Activated naive CD4-positive, alpha-beta T cell (primary cell): ENCODE data around the gene POLD2.
A peak's percentile ranks its signal among the peaks of the same experiment; 100 is the strongest.

Source experiments
- DNase-seq, 4 experiments: peaks; one replicate each; lab custom pipeline; 2025; lab: John Stamatoyannopoulos, UW

The POLD2 gene

GRCh38 chr7:44101303-44101965 is 21.9 kb downstream of the POLD2 start:
- DNase-seq = no peak

DNA sequence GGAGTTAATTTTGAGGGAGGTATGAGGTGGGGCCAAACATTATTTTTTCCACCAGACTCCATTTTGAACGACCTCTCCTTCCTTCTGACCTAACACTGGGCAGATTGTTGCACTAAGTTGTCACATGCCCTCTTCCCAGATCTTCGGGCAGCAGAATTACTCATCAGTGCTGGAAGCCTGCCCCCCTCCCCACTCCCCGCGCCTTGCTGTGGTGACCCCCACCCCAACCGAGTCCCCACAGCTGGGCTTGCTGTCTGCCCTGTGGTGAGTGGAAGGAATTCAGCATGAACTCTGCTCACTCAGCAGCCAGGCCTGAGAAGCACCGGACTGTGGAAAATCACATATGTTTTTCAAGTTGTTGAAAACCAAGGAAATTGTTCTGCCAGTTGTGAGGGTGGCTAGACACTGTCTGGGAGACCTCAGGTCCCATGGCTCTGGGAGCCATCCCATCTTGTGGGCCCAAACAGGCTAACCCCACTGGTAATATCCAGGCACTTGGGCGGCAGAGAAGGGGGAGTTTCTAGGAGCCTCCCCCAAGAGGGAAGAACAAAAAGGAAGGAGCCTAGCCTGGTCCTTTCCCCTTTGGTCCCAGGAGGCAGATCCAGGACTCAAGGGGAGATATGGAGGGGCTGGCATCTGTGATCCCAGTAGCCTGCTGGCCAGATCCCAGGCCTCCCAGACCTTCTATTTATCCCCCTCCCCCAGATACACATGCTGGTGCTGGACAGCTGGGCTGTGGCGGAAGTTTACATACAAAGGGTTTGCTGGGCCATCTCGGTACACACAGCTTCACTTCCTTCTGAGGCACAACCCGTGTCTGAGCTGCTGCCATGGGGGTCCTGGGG is 22.7 kb downstream of the POLD2 start:
- no peak for DNase-seq

- DNase-seq = no peak
These were observed 23.7 kb downstream of the POLD2 start for GRCh38 chr7:44099669-44100068.

DNA sequence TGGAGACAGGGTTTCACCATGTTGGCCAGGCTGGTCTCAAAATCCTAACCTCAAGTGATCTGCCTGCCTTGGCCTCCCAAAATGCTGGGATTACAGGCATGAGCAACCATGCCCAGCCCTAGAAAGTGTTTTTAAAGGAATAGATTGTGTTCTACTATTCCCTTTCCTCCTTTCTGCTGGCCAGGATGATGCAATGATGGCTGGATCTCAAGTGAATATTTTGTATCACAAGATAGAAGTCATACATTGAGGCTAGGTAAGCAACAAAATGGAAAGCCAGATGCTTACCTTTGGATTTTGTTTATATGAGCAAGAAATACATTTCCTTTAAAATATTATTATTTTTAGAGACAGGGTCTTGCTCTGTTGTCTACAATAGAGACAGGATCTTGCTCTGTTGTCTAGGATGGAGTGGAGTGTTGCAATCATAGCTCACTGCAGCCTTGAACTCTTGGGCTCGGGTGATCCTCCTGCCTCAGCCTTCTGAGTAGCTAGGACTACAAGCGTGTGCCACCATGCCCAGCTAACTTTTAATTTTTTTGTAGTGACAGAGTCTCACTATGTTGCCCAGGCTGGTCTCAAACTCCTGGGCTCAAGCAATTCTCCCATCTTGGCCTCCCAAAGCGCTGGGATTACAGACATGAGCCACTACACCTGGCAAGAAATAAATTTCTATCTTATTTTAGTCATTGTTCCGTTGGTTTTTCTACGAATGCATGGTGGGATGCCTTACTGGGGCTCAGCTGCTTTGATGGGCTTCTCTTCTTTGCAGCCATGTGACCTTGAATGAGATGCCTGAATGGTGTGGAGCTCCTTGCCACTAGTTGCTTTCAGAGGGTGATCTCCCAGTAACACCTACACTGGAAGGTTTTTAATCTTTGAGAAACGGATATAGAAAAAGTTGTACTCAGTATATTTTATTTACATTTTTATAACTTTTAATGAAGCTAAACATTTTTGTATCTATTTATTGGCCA is 25.0 kb downstream of the POLD2 start:
- no peak for DNase-seq

GRCh38 chr7:44097064-44097932 is 26.1 kb downstream of the POLD2 start:
- DNase-seq = no peak

DNA sequence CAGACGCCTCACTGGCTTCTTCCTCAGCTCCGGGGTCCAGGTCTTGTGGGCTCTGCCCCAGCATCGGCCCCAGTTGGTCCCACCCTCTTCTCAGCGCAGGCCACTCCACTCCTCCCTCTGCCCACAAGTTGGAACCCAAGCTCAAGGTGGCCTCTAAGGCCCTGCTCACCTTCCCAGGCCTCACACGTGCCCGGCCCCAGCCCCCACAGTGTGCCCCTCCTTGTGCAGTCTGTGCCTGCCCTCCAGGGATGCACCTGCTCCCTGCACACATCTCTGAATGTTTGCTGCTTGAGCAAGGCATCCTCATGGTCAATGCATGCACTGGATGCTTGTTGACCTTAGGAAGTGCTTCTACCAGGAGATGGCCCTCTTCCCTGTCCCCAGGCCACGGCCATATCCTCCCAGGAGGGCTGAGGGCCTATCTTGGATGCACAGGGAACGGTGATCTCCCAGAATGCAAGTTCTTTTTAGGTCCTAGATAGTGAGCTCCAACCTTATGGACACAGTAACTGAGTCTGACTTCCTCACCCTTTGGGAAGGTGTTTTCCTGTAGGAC is 26.9 kb downstream of the POLD2 start:
- no peak for DNase-seq

GRCh38 chr7:44095781-44096180 is 27.6 kb downstream of the POLD2 start:
- DNase-seq = no peak

- DNase-seq = no peak
These were observed 28.3 kb downstream of the POLD2 start for GRCh38 chr7:44094883-44095592.

DNA sequence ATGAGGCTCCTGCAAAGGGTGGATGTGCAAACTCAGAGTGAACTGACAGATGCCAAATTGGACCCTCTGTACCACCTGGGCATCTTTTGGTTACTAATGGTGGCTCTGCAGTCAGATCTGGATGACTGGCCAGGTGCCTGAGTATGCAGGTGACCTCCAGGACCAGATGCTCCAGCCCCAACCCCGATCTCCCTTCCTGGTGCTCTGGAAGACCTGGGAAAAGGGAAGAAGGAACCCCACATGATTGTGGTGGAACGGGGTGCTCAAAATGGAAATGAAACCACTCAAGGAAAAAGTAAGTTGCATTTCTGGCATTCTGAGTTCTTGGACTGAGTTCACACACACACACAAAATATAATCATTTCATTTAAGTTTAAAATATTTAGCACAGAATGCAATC is 29.0 kb downstream of the POLD2 start:
- no peak for DNase-seq

DNA sequence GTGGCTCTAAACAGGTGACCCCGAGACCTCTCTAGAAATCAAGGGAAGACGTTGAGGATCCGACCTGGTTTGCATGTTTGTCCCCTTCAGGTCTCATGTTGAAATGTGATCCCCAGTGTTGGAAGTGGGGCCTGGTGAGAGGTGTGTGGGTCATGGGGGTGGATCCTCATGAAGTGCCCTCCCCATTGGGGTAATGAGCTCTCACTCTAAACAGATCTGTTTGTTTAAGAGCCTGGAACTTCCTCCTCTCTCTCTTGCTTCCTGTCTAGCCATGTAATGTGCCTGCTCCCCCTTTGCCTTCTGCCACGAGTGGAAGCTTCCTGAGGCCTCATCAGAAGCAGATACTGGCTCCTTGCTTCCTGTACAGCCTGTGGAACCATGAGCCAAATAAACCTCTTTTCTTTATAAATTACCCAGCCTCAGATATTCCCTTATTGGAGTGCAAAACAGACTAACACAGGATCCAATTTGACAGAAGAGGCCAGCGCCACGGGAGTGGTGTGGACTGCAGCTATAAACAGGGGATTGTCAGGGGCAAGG is 30.2 kb downstream of the POLD2 start:
- no peak for DNase-seq

DNA sequence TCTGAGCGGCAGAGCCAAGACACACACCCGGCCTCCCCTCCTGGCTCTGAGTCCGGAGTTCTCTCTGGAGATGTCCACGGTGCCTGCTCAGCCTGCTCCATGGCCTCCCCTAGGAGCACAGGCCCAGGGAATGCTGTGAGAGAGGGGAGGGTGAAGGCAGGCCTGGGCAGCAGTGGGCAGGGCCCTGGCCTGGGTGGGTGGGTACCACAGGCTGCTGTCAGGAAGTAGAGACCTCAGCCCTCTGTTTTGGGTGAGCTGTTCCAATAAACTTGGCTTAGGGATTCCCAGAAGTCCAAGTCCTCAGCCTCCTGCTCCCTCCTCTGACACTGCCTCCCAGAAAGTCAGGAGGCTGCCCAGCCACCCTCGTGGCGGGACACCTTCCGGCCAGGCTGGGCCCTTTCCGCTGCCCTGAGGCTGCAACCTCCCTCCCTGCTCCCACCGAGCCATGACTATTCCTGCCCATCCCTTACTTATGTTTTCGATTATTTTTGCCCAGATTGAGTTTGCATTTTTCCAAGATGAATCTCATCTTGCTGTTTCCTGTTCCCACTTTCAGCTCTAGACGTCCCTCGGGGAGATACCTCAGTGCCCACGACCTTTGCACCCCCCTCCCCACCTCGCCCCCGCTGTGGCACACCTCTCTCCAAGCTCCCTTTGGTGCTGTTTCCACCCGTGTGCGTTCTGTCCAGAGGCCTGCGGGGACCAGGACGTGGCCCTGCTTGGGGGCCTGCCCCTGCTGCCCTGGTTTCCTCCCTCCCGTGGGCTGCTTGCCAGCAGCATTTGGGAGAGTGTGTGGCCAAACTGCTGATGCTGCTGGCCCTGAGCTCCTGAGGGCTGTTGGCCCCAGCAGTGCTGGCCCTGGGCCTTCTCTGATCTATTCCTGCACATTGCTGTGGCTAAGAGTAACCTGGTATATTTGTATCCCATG is 35.2 kb downstream of the POLD2 start:
- DNase-seq = no peak

DNA sequence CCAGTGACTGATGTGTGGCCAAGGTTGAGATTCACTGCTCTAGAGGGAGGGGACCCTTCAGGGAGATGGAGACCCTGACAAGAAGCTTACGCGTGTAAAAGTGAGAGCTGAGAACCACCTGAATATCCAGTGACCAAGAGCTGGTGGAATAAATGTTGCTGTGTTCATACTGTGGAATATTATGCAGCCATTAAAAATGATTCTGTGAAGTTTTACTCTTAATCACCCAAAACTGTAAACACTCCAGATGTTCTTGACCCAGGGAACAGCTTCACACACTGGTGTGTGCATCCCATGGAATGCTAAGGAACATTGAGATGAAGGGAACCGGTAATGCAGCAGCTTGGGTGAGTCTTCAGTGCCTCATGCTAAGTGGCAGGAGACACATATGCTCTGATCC is 36.7 kb downstream of the POLD2 start:
- DNase-seq = no peak

GRCh38 chr7:44085546-44085945 is 37.8 kb downstream of the POLD2 start:
- DNase-seq = no peak

DNA sequence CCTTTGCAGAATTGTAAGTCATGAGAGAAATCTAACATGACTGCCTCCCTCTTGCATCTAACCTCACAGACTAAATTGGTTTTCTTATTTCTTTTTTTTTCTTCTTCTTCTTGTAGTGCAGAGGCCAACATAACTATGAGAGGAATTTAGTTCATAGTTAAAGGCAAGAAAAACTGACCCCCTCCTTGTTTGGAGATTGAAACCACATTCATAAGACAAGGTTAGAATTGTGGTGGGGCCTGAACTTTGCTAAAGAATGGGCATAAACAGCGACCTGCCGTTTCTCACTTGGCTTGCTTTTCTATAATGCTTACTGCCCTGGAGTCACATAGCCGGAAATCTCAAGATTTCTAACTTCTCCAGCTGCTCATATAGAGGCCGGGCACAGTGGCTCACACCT is 38.6 kb downstream of the POLD2 start:
- no peak for DNase-seq

DNA sequence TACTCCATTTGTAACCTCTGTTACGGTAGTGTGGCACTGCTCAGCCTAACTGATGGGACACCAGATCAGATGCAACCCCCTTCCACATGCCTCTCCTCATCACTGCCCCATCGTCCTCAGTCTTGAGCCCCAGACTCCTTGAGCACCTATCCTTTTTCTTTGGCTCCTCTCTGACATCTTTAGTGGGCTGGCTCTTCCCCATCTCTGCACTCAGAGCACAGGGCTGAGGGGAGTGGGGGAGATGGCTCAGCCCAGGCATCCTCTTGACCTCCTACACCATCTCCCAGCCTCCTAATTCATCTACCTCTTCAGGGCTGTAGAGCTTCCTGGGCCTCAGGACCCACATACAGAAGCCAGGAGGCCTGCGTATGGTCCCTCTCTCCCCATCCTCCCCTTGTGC is 39.6 kb downstream of the POLD2 start:
- no peak for DNase-seq

DNA sequence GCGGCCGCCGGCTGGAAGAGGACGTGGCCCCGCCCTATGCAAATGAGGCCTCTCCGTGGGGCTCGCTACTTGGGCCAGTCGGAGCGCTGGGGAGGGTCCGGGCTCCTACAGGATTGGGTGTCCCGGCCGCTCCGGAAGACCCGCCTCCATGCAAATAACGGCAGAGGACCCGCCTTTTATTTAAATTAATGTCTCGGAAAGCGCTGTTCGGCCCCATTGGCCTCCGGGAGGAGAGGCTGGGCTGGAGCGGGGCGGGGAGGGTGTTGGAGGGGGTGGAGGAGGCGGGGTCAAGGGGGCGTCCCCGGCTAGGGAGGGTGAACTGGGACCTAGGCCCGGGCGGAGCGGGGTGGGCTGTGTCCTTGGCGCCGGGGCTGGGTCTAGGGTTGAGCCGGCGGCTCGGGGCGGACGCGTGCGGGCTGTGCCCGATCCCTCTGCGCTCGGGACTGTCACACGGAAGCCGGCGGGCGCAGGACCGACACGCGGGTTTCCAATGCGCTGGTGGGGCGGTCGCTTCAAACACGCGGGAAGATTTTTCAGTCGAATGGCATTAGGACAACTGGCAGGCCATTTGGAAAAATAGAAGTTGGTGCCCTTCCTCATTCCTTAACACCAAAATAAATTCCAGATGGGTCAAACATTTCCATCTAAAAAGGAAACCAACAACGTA is 40.7 kb downstream of the POLD2 start:
- DNase-seq = peak; percentile 91 to 96 (median 94)

GRCh38 chr7:44081266-44081748 is 42.0 kb downstream of the POLD2 start:
- DNase-seq = no peak

DNA sequence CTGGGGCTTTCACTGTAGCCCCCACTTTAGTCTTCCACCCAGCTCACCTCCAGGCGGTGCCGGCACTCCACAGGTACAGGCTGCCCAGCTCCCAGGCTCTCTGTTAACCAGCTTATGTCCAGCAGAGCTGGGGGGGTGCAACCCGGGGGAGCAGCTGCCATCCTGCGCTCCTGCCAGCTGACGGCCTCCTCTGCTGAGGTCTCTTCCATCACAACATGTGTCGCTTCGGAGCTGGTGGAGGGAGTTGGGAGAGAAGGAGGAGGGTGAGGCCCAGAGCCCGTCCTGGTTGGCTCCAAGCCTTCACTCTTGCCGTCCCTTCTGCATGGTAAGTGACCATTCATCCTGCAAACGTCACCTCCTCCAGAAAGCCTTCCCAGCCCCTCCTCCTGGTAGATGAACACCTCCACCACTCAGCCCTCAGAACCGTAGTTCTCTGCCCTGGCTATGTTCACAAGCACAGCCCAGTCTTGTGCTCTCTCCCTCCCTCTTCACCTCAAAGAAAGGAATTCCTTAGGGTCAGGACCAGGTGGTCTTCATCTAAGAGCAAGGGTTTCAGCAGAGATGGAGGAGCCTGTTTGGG is 42.6 kb downstream of the POLD2 start:
- no peak for DNase-seq
